HL-60 (cell line): ENCODE data around the gene INSIG1.

Experiments used
- CTCF ChIP-seq: IDR thresholded peaks from one replicate; pipeline ENCODE4 v1.5.1; 2011; ENCODE audit warnings: low read length, control low read depth, inconsistent platforms; ENCODE audit not compliant: insufficient read depth
- POLR2AphosphoS5 ChIP-seq: IDR thresholded peaks from 2 replicates; pipeline ENCODE4 v1.6.1; 2012; ENCODE audit warnings: low read depth
- SPI1 ChIP-seq: IDR thresholded peaks from 2 replicates; pipeline ENCODE4 v1.6.1; 2012; ENCODE audit warnings: low read depth, mild to moderate bottlenecking, borderline replicate concordance

- TF ChIP-seq CTCF (no peak), SPI1 (no peak), POLR2AphosphoS5 (no peak)
These were observed 45.2 kb upstream of the INSIG1 start for GRCh38 chr7:155252444-155252887.
